IgD-negative memory B cell (primary cell): ENCODE data around the gene LSMEM2. TPM values are rescaled to one million over a fixed set of nuclear protein-coding genes. Genes with fewer than 3 reads are reported as not detected.
A peak's percentile ranks its signal among the peaks of the same experiment; 100 is the strongest.

Source experiments
- H3K27ac Mint-ChIP-seq, 3 donors: one replicate each; pipeline ENCODE4 v1.8.0; 2020 to 2022; ENCODE audit warnings: mild to moderate bottlenecking in 3 of 3, mixed read lengths in 3 of 3, moderate library complexity in 1 of 3
- H3K27me3 Mint-ChIP-seq: one replicate; pipeline ENCODE4 v1.8.0; 2021; ENCODE audit warnings: mixed read lengths
- H3K36me3 Mint-ChIP-seq: one replicate; pipeline ENCODE4 v1.8.0; 2020; ENCODE audit warnings: mild to moderate bottlenecking, mixed read lengths
- H3K4me1 Mint-ChIP-seq, 3 donors: one replicate each; pipeline ENCODE4 v1.8.0; 2020 to 2022; ENCODE audit warnings: mixed read lengths in 3 of 3, mild to moderate bottlenecking in 1 of 3
- H3K4me3 Mint-ChIP-seq, 4 donors: one replicate each; pipeline ENCODE4 v1.8.0; 2020 to 2022; ENCODE audit warnings: mild to moderate bottlenecking in 4 of 4, mixed read lengths in 4 of 4, moderate library complexity in 3 of 4
- H3K9me3 Mint-ChIP-seq, 3 donors: one replicate each; pipeline ENCODE4 v1.8.0; 2020 to 2021; ENCODE audit warnings: mixed read lengths in 3 of 3, mild to moderate bottlenecking in 1 of 3
- polyA plus RNA-seq: library from polyadenylated mRNA; unstranded; fragments of 300-500 nt; fragmentation: Illumina TruSeq; gene quantifications from one replicate; pipeline ENCODE4 v1.2.3, GENCODE V29; 2021

The LSMEM2 gene
- polyA plus RNA-seq, 1 donor from 2014 or later: 0.30 TPM

- no peaks in the 10 kb centered on the region for H3K27me3 Mint-ChIP-seq
- peak overlapping the region in 2 of 4 donors; percentile 50 to 73 for H3K4me3 Mint-ChIP-seq
- peaks cover 2% of the 10 kb centered on the region for H3K36me3 Mint-ChIP-seq
- peak overlapping the region; percentile 16 to 77 (median 65) for H3K27ac Mint-ChIP-seq
- peaks cover 10 to 33% (median 17%) of the 10 kb centered on the region in 3 donors for H3K4me1 Mint-ChIP-seq
- H3K9me3 Mint-ChIP-seq: no peaks in the 10 kb centered on the region
Measured at GRCh38 chr3:50333744-50334328, 54.9 kb downstream of the LSMEM2 start.

- Mint-ChIP-seq H3K9me3 (no peaks in the 10 kb centered on the region), H3K27me3 (no peaks in the 10 kb centered on the region), H3K4me1 (peaks cover 14 to 36% (median 21%) of the 10 kb centered on the region in 3 donors), H3K27ac (peak overlapping the region; percentile 63 to 77 (median 65)), H3K36me3 (peaks cover 2% of the 10 kb centered on the region), H3K4me3 (peak overlapping the region in 1 of 4 donors; percentile 73)
Measured at GRCh38 chr3:50334339-50335075, 55.6 kb downstream of the LSMEM2 start.

- peak overlapping the region; percentile 88 to 99 (median 94) for H3K4me3 Mint-ChIP-seq
- H3K4me1 Mint-ChIP-seq: peaks cover 20 to 38% (median 28%) of the 10 kb centered on the region in 3 donors
- H3K27ac Mint-ChIP-seq: peak overlapping the region; percentile 91 to 98 (median 97)
- H3K9me3 Mint-ChIP-seq: no peaks in the 10 kb centered on the region
- no peaks in the 10 kb centered on the region for H3K27me3 Mint-ChIP-seq
- peaks cover 2% of the 10 kb centered on the region for H3K36me3 Mint-ChIP-seq
Measured at GRCh38 chr3:50336452-50337174, 57.7 kb downstream of the LSMEM2 start.

GRCh38 chr3:50337175-50337861 lies 58.4 kb downstream of the LSMEM2 start:
- H3K4me3 Mint-ChIP-seq: peak overlapping the region; percentile 88 to 99 (median 92)
- no peaks in the 10 kb centered on the region for H3K9me3 Mint-ChIP-seq
- no peaks in the 10 kb centered on the region for H3K27me3 Mint-ChIP-seq
- peaks cover 20 to 38% (median 28%) of the 10 kb centered on the region in 3 donors for H3K4me1 Mint-ChIP-seq
- H3K27ac Mint-ChIP-seq: peak overlapping the region; percentile 91 to 98 (median 97)
- H3K36me3 Mint-ChIP-seq: peaks cover 2% of the 10 kb centered on the region

Other genes starting within 250 kb of the LSMEM2 start
- gene RBM5, start 190.2 kb upstream of the LSMEM2 start, polyA plus RNA-seq: 47.4 TPM
- gene SEMA3F, start 123.8 kb upstream of the LSMEM2 start, polyA plus RNA-seq: not detected
- not detected for gene GNAT1, start 87.5 kb upstream of the LSMEM2 start, polyA plus RNA-seq
- not detected for gene SLC38A3, start 73.8 kb upstream of the LSMEM2 start, polyA plus RNA-seq
- gene GNAI2, start 42.9 kb upstream of the LSMEM2 start, polyA plus RNA-seq: 689 TPM
- gene SEMA3B, start 9.9 kb upstream of the LSMEM2 start, polyA plus RNA-seq: not detected
- 58.6 TPM for gene IFRD2, start 13.3 kb downstream of the LSMEM2 start, polyA plus RNA-seq
- gene HYAL3, start 20.3 kb downstream of the LSMEM2 start, polyA plus RNA-seq: 5.3 TPM
- gene NAA80, start 20.3 kb downstream of the LSMEM2 start, polyA plus RNA-seq: 20.5 TPM
- 0.14 TPM for gene HYAL1, start 24.5 kb downstream of the LSMEM2 start, polyA plus RNA-seq
- gene HYAL2, start 43.7 kb downstream of the LSMEM2 start, polyA plus RNA-seq: 7.3 TPM
- gene TUSC2, start 49.1 kb downstream of the LSMEM2 start, polyA plus RNA-seq: 51.4 TPM
- 155 TPM for gene RASSF1, start 61.7 kb downstream of the LSMEM2 start, polyA plus RNA-seq
- not detected for gene ZMYND10, start 66.6 kb downstream of the LSMEM2 start, polyA plus RNA-seq
- 30.4 TPM for gene NPRL2, start 71.7 kb downstream of the LSMEM2 start, polyA plus RNA-seq
- 63.3 TPM for gene CYB561D2, start 71.8 kb downstream of the LSMEM2 start, polyA plus RNA-seq
- gene TMEM115, start 80.4 kb downstream of the LSMEM2 start, polyA plus RNA-seq: 33.9 TPM
- gene CACNA2D2, start 224.5 kb downstream of the LSMEM2 start, polyA plus RNA-seq: 0.11 TPM